GM12873 (cell line): Measurements from ENCODE around the gene SLC6A17.

Experiments used
- CTCF ChIP-seq: IDR thresholded peaks from 2 replicates; pipeline ENCODE4 v1.5.1; 2012; ENCODE audit warnings: low read depth, mild to moderate bottlenecking, moderate library complexity, low read length, control low read depth; ENCODE audit not compliant: insufficient read depth; ENCODE audit errors: missing control alignments

The SLC6A17 gene

GRCh38 chr1:110125810-110126209 is 24.5 kb upstream of the SLC6A17 start:
- no peak for TF ChIP-seq CTCF

GRCh38 chr1:110130113-110130591 is 20.1 kb upstream of the SLC6A17 start:
- TF ChIP-seq CTCF: peak; percentile 8

GRCh38 chr1:110130989-110131388 is 19.3 kb upstream of the SLC6A17 start:
- no peak for TF ChIP-seq CTCF

- TF ChIP-seq CTCF: no peak
These were observed 17.6 kb upstream of the SLC6A17 start for GRCh38 chr1:110132682-110133081.

GRCh38 chr1:110133436-110133835 is 16.9 kb upstream of the SLC6A17 start:
- TF ChIP-seq CTCF: no peak

GRCh38 chr1:110134050-110134595 is 16.2 kb upstream of the SLC6A17 start:
- no peak for TF ChIP-seq CTCF

- TF ChIP-seq CTCF: no peak
These were observed 15.0 kb upstream of the SLC6A17 start for GRCh38 chr1:110135246-110135645.
